ENCODE results near the gene SEPTIN5. TPM values are rescaled to one million over a fixed set of nuclear protein-coding genes. Genes with fewer than 3 reads are reported as not detected.

Gene SEPTIN5
- total and polyA plus RNA-seq, 12 donors = 56.5 to 218 (median 143) TPM

DNA sequence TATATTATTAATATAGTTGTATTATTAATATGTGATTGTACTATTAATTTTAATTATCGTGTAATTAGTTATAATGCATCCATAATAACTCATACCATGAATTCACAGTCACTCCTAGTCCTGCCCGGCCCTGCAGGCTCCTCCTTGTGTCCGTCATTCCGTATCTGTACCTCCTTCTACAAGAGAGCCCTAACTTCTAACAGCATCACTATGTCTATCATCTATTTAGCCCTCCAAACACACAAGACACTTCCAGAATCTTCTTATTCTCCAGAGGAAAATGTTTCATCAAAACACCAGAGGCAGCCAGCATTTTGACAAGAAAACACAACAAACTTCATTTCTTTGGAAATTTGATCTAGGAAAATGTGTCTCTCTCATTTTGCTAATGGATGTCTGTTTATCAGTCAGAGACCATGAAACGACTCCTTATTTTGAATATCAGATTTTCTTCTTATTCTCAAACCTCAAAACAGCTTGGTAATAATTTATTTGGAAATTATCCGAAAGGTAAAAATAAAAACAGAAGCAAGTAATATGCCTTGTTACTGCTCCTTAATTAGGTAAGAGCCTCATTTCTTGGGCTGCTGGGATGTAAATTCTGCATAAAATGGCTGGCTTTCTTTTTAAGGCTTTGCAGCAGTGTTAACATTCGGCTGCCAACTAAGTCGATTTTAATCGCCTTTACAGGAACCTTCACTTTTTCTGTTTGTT lies 23.1 kb upstream of the SEPTIN5 start:
- no peak for TF ChIP-seq CTCF (IDR thresholded peaks at IDR 0.05)

GRCh38 chr22:19691721-19692341 lies 22.5 kb upstream of the SEPTIN5 start:
- intact Hi-C loops (cut with DNase I) = loop anchor here in 1 of 10 donors (2.0 kb wide), 1 partner anchor 17 kb away; no protein-coding TSS in a partner anchor
- DNase-seq (no peak), ATAC-seq (peak in 4 of 8 donors; percentile 42 to 84 (median 53))
- peaks cover 0 to 24% (median 6%) of the 10 kb centered on the region in 9 donors for H3K4me1 ChIP-seq
- WGBS, 2 donors = 37 to 42% methylated on average over 19 of the region's 19 CpGs
- no peaks in the 10 kb centered on the region for H3K36me3 ChIP-seq
- H3K27ac ChIP-seq = no peak overlapping the region
- peaks cover 0 to 8% (median 0%) of the 10 kb centered on the region in 7 donors for H3K27me3 ChIP-seq
- H3K4me3 ChIP-seq = peak overlapping the region in 4 of 10 donors; percentile 1 to 25 (median 13)
- TF ChIP-seq CTCF (IDR thresholded peaks at IDR 0.05) = no peak
- no peaks in the 10 kb centered on the region for H3K9me3 ChIP-seq

More for the DNA sequence above, 23.1 kb upstream of the SEPTIN5 start:
- WGBS, 2 donors = 66% methylated on average over 9 of the region's 9 CpGs
- Histone ChIP-seq H3K36me3 (no peaks in the 10 kb centered on the region), H3K4me3 (peak overlapping the region in 4 of 10 donors; percentile 1 to 25 (median 13)), H3K27ac (no peak overlapping the region), H3K4me1 (peaks cover 0 to 24% (median 6%) of the 10 kb centered on the region in 9 donors), H3K27me3 (peaks cover 0 to 8% (median 0%) of the 10 kb centered on the region in 7 donors), H3K9me3 (no peaks in the 10 kb centered on the region)
- intact Hi-C loops (cut with DNase I) = loop anchor here in 1 of 10 donors (2.0 kb wide), 1 partner anchor 18 kb away; no protein-coding TSS in a partner anchor
- ATAC-seq (no peak), DNase-seq (no peak)

- no peak for DNase-seq
- H3K27me3 ChIP-seq = peaks cover 0 to 8% (median 0%) of the 10 kb centered on the region in 7 donors
- no peak for TF ChIP-seq CTCF (IDR thresholded peaks at IDR 0.05)
- peaks cover 0 to 19% (median 6%) of the 10 kb centered on the region in 9 donors for H3K4me1 ChIP-seq
- H3K9me3 ChIP-seq = no peaks in the 10 kb centered on the region
- no peak overlapping the region for H3K27ac ChIP-seq
- no peaks in the 10 kb centered on the region for H3K36me3 ChIP-seq
- no peak overlapping the region for H3K4me3 ChIP-seq
- intact Hi-C loops (cut with DNase I) = no loop called here
- ATAC-seq = no peak
- 94 to 95% methylated on average over 14 of the region's 14 CpGs for WGBS, 2 donors
Measured at GRCh38 chr22:19693581-19693980, 20.7 kb upstream of the SEPTIN5 start.

DNA sequence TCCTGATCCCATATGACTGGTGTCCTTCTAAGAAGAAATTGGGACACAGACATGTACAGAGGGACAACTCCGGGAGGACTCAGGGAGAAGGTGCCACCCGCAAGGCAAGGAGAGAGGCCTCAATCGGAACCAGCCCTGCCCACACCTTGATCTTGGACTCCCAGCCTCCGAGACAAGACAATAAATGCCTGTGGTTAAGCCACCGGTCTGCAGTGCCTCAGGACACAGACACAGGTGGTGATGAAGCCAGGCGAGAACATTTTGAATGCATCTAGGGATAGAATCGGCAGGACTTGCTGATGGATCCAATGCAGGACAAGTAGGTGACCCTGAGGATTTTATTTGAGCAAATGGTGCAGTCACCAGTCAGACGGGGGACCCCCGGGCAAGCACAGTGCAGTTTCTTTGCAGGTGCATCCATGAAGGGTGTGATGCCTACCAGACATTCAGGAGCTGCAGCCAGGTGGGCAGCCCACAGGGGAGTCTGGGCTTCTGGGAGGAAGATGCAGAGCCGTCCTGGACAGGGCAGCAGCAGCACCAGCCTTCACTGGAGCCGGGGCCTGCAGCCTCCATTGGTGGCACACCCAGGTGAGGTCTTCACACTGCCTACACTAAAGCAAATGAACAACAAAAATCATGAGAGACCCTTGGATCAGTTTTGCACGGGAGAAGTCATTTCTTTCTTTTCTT lies 20.2 kb upstream of the SEPTIN5 start:
- ATAC-seq = no peak
- Histone ChIP-seq H3K4me1 (peaks cover 0 to 19% (median 6%) of the 10 kb centered on the region in 9 donors), H3K27ac (no peak overlapping the region), H3K27me3 (peaks cover 0 to 8% (median 0%) of the 10 kb centered on the region in 7 donors), H3K4me3 (no peak overlapping the region), H3K36me3 (no peaks in the 10 kb centered on the region), H3K9me3 (no peaks in the 10 kb centered on the region)
- TF ChIP-seq CTCF (IDR thresholded peaks at IDR 0.05) = no peak
- 90 to 93% methylated on average over 12 of the region's 12 CpGs for WGBS, 2 donors
- intact Hi-C loops (cut with DNase I) = no loop called here
- DNase-seq = no peak
